UCSD-AML1 (cell line): Measurements from ENCODE around the gene LARP6.
"Not testable (repeated sequence)": the region's sequence is repeated elsewhere in the genome, so short reads cannot be mapped to it uniquely, and the experiment has no call there.

ENCODE experiments used
- DNase-seq: peaks from one replicate; lab custom pipeline; 2025; ENCODE audit not compliant: unreplicated experiment; lab: John Stamatoyannopoulos, UW

The LARP6 gene

DNA sequence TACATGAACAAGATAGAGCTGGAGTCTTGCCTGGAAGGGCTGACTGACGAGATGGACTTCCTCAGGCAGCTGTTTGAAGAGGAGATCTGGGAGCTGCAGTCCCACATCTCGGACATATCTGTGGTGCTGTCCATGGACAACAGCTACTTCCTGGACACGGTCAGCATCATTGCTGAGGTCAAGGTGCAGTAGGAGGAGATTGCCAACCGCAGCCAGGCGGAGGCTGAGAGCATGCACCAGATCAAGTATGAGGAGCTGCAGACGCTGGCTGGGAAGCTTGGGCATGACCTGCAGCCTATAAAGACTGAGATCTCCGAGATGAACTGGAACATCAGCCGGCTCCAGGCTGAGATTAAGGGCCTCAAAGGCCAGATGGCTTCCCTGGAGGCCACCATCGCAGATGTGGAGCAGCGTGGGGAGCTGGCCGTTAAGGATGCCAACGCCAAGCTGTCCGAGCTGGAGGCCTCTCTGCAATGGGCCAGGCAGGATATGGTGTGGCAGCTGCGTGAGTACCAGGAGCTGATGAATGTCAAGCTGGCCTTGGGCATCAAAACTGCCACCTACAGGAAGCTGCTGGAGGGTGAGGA lies 5.5 kb upstream of the LARP6 start:
- DNase-seq: no peak

GRCh38 chr15:70858614-70859321 lies 4.8 kb upstream of the LARP6 start:
- DNase-seq: not testable (repeated sequence)

DNA sequence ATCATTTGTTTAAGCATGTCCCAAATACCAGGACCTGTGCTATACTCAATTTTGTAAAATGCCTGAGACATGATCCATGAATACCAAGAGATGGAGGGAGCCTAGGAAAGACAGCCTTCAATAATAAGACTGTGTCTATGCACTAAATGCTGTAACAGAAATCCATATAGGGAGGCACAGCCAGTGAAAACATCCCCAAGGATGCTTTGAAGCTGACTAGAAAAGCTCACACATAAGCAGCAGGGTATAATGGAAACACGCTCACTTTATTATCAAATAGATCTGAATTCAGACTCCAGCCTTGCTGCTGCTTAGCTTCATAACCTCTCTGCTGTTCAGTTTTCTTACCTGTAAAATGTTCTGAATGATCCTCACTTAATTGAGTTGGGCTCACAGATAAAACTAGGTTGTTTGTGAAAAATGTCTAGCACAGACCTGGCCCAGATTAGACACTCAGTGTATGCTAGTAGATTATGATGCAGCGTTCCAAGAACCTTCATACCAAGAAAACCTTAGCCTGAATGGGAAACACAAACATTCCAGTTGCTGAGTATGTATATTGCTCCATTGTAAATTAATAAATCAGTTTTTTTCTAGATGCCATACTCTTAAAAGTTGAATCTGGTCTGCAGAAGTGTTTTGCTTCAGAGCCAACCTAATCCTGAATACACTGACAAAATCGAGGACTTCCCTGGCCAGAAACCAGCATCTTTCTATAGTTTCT lies 3.8 kb upstream of the LARP6 start:
- no peak for DNase-seq

DNA sequence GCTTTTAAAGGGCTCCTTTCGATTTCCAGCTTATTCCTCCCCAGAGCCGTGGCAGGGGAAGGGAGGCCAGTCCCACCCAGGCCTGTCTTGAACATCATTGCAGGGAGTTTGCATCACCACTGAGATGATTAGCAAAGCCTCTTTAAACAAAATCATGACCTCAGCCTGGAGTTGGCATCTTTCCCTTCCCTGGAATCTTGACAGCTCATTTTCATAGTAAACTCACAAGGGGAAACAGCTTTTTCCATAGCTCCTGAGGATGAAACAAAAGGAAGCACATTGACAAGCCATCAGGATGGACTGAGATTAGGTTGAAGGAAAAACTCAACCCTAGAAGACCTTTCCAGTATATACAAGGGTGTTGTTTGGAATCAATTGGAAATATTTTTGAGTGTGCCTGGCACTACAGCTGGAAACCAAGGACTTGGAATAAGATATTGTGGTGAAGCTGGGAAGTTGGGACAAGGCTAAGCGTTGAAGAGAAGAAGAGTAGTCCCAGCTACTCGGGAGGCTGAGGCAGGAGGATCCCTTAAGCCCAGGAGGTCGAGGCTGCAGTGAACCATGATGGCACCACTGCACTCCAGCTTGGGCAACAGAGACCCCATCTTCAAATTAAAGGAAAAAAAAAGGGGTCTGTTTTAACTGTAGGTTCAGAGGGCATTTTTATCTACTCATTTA lies 3.1 kb upstream of the LARP6 start:
- DNase-seq: no peak

GRCh38 chr15:70856177-70856883 lies 2.4 kb upstream of the LARP6 start:
- DNase-seq: no peak

DNA sequence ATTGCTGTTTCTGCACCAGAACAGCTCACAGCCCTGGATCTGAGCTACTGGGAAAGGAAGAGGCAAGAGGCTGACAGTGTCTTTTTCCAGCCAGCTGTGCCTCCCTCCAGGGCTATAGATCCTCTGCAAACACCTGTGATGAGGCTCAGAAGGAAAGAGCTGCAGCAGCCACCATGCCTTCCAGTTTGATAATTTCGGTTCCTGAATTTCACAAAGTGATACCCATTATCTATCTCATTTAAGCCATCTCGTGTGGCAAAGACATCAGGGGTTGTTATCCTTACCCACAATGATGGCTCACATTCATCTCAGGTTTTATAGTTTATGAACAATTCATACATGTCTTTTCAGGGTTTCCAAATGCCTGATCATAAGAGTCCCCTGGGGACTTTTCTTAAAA lies 1.8 kb upstream of the LARP6 start:
- DNase-seq: no peak

DNA sequence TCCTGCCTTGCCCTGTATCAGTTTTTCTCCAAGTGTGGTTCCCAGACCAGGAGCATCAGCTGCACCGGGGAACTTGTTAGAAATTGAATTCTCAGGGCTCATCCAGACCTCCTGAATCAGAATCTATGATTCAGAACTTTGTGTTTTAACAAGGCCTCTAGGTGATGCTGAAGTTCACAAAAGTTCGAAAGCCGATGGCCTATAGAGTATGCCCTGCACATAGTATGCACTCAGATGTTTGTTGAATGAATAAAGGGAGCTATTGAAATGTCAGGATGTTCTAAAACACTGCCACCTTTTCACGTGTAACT lies 664 bp upstream of the LARP6 start:
- no peak for DNase-seq

DNA sequence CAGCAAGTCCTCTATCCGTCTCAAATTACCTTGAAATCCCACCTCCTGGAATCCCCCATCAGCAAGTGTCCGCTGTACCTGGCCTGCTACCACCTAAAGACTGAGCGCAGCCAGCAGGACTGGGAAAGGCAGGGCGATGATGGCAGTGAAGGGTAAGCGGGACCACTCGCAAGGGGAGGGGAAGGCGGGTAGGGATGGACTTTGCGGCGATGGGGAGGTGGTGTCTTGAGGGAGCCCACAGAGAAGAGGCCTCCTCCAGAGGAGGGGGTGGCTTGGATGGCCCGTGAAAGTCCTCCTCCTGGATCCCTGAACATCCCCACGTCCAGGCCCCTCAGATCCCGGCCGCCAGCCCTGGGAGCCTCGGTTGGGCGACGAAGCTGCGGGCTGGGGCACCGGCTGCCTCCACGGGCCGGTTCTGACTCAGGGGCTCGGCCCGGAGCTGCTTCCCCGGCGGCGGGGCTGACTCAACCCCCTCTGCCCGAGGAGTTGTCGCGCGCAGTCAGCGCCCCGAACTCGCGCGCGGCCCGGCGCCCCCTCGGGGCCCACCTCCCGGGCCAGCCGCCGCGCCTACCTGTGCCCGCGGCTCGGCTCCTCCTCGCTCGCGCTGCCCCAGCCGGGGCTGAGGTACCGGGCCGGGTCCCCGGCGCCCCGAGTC lies 512 bp downstream of the LARP6 start:
- DNase-seq: no peak

DNA sequence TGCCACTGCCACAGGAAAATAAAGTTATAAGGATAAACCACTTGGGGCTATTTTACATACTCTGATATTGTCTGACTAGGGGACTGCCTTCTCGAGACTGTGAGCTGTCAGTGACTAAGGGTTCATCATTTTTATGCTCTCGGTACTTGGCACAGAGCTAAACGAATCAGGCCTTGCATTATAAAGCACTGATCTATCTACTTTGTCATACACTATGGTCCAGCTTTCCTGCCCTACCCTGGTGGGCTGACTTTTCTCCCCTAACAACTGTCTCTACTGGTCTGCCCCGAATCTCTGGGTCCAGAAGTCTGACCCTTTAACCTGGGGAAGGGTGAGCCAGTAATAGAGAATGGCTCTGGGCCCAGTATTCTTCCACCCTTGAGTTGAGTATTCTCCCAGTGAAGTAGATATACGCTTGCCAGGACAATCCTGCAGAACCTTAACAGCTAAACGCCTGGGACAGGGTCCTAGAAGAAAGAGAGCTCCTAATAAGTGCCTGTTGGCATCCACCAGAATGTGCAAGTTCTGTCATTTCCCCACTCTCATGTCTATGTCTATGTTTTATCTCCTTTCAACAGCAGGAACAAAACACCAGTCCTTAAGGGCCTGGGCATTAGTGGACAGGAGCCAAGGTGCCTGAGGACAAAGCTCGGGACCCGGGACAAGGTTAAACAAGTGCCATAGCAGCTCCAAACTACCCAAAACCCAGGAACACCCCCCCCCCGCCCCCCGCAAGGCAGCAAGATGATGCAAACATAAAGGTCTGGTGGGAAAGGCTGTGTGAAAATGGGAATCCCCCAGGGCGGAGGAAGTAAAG lies 1.2 kb downstream of the LARP6 start:
- DNase-seq: no peak

DNA sequence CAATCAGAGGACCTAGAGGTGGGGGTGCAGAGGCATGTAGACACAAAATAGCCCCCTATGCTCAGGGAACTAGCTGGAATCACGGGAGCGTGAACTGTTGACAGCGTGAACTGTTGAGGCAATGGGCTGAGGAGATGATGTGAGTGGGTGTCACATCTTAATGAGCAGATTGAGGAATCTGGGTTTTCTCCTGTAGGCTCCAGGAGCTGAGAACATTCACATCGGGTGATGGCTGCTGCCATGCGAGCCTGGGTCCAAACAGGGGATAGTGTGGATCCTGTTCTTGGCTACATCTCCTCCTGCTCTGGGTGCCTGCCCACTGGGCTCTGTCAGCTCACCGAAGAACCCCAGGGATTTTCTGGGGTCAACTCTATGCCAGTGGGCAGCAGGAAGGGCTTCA lies 2.1 kb downstream of the LARP6 start:
- no peak for DNase-seq

- no peak for DNase-seq
Observed at GRCh38 chr15:70845602-70846360, 8.2 kb downstream of the LARP6 start.

DNA sequence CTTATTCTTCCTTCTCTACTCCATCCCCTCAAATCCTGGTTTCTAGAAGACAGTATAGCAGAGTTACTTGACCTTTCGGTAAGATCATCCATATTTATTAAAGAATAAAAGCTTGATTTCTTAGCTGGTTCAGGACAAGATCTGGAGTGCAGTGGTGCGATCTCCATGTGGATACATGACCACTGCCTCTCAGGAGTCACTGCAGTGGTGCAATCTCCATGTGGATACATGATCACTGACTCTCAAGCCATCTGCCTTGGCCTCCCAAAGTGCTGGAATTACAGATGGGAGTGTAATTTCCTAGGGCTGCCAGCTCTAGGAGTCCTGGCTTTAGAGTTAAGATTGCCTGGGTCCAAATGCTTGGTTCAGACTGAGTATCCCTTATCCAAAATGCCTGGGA lies 16.5 kb downstream of the LARP6 start:
- no peak for DNase-seq

DNA sequence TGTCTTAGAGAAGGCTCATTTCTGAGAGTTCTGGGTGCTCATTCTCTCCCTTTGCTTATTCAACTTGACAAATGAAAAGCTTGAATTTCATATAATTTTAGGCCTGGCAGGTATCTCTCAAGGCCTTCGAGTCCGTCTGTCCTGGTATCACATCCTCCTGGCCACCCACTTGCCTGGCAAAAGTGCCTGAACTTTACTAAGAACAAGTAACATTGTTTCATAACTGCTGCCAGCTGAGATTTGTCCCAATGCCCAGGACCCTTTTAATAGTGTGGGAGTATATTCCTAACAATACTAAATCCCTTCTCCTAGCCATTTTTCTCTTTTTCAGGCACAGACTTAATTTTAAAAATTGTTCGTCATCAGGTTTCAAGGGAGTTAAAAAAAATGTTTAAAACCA lies 18.1 kb downstream of the LARP6 start:
- DNase-seq: no peak

DNA sequence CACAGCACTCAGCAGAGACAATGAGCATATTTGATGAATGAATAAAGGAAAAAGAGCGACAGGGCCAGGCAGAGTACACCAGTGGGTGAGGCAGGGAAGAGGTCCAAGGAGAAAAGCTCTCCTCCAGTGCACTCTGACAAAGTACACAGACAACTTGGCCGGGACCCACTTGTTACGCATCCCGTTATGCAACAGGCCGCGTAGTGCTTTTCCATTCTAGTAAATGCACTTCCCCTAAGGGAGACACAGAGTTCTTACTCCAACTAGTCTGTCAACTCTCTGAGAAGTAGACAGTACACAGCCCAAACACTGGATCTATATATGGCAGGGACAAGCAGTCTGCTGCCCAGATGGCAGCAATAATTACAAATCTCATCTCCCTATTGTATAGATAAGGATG lies 18.5 kb downstream of the LARP6 start:
- no peak for DNase-seq

GRCh38 chr15:70834999-70835398 lies 19.0 kb downstream of the LARP6 start:
- no peak for DNase-seq

DNA sequence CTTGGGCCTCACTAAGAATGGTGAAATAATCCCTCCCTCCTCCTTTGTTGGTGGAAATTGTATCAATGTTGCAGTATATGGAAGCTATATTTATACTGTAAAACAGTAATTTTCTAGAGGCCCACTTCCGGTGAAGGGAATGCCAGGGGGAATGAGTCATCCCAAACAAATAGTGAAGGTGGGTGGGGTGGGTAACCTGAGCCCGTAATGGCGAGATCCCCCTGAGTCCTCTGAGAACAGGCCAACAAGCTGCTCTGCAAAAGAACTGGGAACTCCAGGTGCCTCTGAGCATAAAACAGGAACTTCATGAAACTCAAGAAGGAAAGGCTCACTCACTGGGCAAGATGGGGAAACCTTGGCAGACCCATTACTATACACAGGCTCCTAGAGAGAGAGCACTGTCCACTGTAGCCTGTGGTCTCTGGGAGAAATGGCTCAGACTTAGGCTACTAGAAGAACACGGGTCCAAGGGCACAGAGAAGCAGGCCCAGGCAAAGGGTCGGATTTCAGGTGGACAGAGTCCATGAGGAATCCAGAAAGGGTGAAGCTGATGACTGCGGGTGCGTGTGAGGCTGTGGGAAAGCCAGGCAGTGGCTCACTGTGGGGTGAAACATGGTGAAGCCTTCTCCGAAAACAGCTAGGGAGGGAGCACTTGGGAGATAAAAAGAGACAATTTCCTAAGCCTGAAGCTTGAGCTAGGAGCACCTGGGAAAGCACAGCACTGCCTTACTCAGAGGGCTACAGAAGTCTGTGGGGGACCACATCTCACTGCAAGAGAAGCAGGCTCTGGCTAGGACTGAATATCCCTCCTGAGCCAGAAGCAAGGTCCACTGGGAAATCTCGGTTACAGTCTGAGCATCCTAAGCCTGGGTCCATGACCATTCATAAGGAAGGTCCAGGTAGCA lies 19.8 kb downstream of the LARP6 start:
- DNase-seq: no peak

DNA sequence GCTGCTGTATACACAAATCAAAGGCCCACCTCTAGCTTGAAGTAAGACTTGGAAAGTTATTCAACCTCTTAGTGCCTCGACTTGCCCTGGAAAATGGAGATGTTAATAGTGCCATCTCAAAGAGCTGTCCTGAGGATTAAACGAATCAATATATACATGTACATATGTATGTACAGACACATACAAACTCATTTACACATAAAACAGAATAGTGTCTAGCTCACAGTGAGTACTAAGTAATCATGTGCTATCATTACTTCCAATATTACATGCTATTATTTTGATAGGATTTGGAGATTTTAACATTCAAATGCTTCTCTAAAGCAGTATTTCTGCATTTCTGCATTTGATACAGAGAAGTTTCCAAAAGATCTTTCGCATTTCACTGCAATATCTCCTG lies 20.5 kb downstream of the LARP6 start:
- no peak for DNase-seq

DNA sequence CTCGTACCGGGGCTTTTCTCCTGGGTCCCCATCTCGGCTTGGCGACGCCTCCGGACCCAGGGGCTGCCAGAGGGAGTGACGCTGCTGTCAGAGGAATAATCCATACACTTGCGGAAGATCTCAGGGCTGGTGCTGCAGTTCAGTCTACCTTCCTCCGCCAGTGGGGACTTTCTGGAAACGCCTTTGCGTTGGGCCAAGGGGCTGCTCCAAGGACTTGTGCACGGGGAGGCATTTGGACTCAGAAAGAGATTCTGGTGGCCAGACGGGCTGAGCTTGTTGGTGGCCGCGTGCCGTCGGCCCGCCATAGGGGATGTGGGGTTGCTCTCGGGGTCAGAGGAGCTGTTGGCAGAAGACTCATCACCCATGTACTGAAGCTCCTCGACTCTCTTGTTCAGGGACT lies 21.8 kb downstream of the LARP6 start:
- no peak for DNase-seq
